Measurements from ENCODE around the gene SOWAHC.
"Not testable (repeated sequence)": the region's sequence is repeated elsewhere in the genome, so short reads cannot be mapped to it uniquely, and the experiment has no call there.

The SOWAHC gene, protein sequence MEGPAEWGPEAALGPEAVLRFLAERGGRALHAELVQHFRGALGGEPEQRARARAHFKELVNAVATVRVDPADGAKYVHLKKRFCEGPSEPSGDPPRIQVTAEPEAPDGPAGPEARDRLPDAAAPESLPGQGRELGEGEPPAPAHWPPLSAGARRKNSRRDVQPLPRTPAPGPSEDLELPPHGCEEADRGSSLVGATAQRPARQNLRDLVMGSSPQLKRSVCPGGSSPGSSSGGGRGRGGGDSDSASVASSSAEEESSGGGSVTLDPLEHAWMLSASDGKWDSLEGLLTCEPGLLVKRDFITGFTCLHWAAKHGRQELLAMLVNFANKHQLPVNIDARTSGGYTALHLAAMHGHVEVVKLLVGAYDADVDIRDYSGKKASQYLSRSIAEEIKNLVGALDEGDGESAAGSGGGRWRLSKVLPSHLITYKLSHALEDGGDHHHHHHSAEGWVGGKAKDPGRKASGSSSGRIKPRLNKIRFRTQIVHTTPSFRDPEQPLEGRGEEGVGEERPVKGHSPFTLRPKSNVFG

DNA sequence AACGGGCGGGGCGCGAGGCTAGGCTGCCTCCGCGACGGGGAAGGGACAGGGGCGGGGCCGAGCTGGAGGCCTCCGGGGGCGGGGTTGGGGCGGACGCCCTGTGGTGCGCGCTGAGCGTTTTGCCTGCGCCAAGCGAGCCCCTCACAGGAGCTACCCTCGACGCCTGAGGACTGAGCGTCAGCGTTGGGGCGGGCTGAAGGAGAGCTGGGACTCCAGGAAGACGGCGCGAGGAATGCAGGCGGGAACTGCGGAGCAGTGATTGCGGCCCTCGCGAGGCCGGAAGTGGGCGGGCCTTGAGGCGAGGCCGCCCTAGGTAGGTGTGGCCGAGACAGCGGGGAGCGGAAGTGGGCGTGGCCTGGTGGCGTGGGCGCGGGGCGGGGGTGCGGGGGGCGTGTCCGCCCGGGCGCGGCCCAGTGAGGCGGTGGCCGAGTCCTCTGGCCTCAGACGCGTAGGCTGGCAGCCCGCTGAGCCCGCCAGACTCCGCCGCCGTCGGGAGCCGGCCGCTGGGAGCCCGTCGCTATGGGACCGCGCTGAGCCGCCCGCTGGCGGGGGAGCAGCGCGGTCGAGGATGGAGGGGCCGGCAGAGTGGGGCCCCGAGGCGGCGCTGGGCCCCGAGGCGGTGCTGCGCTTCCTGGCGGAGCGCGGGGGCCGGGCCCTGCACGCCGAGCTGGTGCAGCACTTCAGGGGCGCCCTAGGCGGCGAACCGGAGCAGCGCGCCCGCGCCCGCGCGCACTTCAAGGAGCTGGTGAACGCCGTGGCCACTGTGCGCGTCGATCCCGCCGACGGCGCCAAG lies at the start of gene SOWAHC, which contains the start of gene SEPTIN10:
Gene SOWAHC, plus strand, starts transcription at position 443 of the 793 bp plus-strand sequence. Its CDS starts 126 bp downstream, at position 569.
Gene SEPTIN10, minus strand, starts transcription at position 45 of the 793 bp plus-strand sequence. CDS start 139 bp downstream, outside the sequence.
- DNase-seq = peak; percentile 7 to 75 (median 50)

DNA sequence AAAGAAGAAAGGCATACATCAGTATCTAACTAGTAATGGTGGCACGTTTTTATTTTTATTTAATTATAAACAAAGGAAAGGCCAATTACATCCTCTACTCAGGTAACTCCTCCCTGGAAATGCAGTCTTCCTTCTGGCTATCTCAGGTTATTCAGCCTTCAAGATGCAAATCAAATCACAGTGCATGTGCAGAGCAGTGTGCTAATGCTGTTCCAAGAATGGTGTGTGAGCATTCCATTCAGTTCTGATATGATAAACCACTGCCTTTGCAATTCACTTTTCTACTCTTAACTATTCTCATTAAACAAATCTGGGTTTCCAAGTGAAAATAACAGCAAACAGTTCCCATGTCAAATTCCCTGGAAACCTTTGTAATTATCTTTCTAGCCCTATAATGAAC lies 38.8 kb upstream of the SOWAHC start:
- no peak for DNase-seq

DNA sequence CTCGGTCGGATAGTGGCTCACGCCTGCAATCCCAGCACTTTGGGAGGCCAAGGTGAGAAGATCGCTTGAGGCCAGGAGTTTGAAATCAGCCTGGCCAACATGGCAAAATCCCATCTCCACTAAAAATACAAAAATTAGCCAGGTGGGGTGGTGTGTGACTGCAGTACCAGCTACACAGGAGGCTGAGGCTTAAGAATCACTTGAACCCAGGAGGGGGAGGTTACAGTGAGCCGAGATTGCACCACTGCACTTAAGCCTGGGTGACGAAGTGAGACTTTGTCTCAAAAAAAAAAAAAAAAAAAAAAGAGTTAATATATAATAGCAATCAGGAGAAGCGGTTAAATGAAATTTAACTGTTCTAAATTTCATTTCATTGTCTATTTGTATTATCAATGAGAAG lies 36.5 kb upstream of the SOWAHC start:
- not testable (repeated sequence) for DNase-seq

DNA sequence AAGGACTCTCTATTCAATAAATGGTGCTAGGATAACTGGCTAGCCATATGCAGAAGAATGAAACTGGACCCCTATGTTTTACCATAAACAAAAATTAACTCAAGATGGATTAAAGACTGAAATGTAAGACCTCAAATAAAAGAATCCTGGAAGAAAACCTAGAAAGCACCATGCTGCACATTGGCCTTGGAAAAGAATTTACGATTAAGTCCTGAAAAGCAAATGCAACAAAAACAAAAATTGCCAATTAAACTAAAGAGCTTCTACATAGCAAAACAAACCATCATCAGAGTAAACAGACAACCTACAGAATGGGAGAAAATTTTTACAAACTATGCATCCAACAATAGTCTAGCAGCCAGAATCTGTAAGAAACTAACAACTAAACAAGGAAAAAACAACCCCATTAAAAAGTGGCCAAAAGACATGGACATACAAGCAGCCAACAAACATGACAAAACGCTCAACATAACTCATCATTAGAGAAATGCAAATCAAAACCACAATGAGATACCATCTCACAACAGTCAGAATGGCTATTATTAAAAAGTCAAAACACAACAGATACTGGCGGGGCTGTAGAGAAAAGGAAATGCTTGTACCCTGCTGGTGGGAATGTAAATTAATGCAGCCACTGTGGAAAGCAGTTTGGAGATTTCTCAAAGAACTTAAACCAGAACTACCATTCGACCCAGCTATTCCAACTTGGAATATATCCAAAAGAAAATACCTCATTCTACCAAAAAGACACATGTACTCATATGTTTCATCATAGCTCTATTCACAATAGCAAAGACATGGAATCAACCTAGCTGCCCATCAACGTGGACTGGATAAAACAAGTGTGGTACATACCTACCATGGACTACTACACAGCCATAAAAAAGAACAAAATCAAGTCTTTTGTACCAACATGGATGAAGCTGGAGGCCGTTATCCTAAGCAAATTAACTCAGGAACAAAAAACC lies 31.0 kb upstream of the SOWAHC start:
- no peak for DNase-seq

DNA sequence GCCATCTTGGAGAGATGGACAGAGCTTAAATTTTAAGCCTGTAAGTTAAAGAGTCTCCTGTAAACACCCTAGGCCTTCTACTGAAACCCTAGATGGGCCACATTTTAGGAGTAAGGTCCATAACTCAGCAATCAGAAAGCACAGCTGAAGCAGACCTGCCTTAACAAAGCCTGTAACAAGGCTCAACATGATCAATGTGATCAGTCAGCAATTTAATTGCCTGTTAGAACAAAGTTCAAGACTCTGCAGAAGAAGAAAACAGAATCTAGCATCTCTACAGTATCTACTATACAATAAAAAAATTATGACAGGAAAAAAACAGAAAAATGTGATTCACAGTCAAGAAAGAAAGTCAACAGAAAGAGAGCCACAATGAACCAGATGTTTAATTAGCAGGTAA lies 27.5 kb upstream of the SOWAHC start:
- DNase-seq = no peak

DNA sequence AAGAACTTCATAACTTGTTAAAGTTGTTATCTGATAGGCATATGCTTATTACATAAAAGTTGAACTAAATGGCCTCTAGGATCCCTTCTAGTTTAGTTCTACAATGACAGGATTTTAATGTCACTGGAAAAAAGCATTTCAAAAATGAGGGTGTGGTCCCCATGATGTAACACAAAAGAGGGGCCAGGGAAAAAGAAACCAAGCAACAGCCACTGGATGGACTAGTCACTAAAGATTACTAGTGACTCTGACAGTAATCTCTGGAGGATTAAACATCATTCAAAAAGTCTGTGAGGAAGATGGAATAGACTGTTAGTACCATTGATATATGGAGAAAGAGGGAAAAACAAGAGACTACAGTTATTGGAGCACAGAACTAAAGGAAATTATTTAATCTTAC lies 23.0 kb upstream of the SOWAHC start:
- no peak for DNase-seq

DNA sequence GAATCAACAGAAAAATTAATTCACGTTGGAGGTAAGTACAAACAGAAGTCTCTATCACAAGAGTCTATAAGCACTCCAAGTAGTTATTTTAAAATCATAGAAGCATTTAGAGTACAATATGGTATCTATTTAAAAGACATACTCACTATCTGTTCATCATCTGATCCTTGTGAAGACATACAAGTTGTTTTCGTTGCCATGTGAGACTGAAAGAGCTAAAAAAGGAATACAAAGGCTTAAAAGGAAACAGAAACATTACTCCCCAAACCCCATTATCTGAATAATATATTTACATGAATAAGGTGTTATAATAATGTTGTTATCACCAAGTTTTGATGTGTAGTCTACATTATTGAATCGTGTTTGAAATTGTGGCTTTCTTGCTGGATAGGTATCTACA lies 21.3 kb upstream of the SOWAHC start:
- DNase-seq = no peak

DNA sequence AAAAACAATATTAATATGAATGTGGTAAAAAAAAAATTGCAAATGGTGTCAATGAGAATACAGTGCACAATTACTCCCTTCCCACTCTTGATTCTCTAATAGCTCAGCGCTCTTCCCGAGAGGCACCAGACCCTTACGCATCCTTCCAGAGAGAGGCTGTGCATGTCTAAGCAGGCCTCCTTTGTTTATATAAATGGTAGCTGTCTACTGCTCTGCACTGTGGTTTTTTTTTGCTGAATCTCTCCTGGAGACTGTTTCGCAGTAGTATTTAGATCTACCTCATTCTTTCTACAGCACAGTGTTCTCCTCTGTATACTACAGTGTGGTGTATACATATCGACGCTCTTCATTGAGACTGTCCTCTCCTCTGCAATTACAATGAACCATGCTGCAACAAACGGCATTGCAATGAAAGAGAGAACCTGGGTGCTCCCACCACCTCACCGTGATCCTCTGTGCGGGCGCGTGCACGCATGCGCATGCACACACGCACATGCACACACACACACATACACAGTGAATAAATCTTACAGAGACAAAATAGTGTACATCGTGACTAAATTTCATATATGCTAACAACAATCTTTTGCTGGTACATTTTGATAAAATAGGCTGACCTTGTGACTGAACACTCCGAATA lies 19.8 kb upstream of the SOWAHC start:
- DNase-seq = no peak

DNA sequence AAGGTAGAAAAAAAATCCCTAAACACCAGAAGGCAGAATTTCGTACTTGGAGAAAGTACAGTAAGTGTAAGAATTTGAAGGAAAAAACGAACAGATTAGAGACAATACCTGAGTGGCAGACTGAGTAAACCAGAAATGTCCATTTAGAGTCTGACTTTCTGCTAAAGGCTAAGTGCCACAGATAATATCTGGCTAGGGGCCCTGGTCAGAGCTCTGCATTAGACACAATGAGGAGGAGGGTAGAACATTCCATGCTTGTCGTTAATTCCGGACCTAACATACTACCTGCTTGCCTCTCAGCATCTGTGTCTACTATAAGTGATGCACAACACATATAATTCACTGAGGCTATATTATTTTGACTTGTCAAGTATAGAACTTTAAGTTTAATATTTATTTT lies 18.5 kb upstream of the SOWAHC start:
- no peak for DNase-seq

DNA sequence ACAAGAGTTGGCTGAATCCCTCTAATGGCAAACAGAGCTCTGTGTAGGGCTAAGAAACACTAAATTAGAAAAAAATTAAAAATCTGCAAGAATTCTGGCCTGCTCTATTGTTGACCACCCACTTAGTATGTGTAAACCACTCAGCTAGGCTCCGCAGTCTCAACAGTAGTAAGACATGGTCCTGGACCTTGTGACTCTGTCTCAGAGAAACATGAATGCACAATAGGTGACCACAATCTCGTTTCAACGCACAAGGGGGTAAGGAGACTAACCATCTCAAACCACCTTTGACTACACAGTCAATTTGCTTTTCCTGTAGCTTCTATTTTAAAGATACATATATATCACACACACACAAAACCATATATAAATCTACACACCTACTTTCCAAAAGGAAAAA lies 16.9 kb upstream of the SOWAHC start:
- DNase-seq = no peak

DNA sequence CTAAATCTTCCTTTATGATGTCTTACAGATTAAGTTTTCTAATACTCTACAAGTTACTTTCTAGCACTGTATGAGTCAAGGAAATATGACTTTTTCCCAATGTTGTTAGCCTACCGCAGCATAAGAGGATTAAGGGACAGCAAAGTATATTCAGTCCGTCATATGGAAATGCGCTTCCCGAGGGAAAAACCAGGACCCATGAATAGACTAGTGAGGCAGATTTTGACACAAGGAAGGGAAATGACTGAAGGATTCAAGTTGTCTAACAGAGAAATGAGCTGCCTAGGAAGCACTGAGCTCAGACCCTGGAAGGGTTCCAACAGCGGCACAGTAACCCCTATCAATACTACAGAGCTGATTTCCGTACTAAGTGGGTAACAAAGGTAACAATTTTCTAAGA lies 12.4 kb upstream of the SOWAHC start:
- no peak for DNase-seq

DNA sequence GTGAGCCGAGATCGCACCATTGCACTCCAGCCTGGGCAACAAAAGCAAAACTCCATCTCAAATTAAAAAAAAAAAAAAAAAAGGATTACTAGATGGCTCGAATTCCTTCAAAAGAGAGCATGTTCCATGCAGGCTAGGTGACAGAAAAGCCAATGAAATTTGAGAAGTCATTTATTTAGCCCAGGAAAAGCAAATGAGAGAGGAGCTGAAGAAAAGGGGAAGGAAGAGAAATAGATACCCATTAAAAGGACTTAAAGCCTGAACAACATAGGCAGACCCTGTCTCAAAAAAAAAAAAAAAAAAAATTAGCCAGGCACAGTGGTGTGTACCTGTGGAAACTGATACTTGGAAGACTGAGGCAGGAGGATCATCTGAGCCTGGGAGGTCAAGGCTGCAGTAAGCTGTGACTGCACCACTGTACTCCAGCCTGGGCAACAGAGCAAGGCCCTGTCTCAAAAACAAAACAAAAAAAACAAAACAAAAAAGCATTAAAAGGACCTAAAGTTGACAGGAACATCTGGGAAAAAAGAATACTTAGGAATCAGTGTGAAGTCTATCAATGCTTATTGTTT lies 11.5 kb upstream of the SOWAHC start:
- DNase-seq = no peak

DNA sequence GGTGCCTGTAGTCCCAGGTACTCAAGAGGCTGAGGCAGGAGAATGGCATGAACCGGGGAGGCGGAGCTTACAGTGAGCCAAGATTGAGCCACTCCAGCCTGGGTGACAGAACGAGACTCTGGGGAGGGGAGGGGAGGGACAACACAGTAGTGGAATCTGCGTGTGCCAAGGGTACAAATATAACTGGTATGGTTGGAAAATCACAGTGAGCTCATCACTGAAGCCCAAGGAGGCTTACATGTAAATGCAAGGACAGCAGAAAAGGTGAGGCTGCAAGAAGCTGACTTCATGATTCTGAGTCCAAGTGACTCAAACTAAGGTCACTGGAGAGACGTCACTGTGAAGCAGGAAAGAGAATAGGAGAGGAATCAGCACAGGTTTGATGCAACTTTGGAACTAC lies 9.6 kb upstream of the SOWAHC start:
- no peak for DNase-seq

DNA sequence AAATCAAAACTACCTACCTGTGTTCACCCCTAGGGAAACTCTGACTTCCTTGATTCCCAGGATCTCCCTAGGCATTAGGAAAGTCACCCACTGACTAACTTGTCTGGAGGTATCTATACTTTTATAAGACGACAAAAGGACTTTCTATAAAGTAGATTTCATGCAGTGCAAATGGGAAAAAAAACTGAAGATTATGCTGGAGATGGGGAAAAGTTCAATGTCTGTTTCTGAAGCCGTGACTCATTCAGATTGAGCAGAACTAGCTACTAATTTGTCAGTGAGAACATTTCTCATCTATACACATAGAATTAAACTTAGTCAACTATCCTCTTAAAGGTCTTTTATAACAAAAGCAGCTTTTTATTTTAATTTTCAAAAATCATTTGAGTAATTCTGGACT lies 6.4 kb upstream of the SOWAHC start:
- no peak for DNase-seq

DNA sequence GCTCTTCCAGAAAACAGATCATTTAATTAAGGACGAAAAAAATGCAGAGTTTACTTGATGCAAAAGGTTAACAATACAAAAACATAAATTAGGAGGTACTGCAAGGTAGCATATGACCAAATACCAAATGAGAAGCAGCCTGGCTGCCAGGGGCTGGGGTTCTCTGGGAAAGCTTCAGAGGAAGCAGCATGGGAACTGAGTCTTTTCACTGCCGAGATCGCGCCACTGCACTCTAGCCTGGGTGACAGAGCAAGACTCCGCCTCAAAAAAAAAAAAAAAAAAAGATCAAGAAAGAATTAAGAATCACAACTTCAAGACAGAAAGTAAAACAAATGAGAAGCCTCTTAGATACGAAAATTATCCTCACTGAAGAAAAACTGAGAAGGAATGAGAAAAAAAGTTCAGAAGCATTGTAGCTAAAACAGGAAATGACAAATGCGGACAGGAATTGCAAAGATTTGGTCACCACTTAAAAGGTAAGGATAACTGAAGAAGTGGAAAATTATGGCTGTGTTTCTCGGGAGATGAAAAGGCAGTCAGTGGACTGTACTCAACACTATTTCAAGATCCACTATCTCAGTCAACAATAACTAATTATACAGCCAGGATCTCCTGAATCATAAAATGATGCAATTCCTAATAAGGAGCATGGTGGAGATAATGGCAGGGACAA lies 4.7 kb upstream of the SOWAHC start:
- no peak for DNase-seq

DNA sequence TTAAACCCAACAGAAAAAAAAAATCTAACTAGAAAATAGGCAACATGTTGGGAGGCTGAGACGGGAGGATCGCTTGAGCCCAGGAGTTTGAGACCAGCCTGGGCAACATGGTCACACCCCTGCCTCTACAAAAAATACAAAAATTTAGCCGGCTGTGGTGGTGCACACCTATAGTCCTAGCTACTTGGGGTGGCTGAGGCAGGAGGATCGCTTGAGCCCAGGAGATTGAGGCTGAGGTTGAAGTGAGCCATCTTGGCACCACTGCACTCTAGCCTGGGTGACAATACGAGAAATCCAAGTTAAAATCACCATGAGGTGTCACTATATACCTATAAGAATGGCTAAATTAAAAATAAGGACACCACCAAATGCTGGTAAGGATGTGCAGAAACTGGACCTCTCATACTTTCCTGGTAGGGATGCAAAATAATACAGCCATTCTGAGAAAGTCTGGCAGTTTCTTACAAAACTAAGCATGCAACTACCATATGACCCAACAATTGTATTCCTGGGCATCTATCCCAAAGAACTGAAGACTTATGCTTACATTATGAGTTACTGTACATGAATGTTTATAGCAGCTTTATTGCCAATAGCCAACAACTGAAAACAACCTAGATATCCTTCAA lies 2.6 kb upstream of the SOWAHC start:
- no peak for DNase-seq

DNA sequence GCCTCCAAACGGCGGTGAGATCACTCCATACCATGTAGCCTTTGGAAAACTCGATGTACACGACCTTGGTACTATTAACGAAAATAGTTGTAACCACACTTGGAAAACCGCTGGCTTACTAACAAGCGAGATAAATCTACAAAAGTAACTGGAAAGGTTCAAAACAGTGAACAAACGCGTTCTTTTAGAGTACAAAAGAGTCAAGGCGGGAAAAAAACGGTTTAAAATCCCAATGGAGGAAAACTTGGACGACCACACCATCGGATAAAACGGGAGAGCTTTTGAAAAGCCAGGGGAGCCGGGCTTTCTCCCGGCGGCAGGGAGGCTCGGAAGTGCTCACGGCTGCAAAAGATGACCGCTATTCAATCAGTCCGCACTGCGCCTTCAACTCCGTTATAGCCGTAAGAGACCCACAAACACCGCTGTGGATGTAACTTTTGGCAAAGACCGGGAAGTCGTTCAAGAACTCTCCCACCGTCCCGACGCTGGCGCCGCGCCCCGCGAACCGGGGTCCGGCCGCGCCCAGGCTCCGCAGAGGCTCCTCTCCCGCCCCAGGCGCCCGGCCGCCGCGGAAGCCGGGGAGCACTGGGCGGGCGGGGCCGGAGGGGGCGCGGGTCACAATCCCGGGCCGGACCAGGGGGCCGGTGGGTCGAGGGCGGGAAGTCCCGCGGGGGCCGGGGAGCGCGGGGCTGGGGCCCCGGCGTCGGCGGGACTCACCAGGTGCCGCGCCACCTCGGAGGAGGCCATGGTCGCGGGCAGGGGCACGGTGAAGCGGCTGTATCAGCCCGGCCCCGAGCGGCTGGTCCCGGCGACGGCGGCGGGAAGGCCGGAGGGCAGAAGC lies 863 bp upstream of the SOWAHC start:
- no peak for DNase-seq

DNA sequence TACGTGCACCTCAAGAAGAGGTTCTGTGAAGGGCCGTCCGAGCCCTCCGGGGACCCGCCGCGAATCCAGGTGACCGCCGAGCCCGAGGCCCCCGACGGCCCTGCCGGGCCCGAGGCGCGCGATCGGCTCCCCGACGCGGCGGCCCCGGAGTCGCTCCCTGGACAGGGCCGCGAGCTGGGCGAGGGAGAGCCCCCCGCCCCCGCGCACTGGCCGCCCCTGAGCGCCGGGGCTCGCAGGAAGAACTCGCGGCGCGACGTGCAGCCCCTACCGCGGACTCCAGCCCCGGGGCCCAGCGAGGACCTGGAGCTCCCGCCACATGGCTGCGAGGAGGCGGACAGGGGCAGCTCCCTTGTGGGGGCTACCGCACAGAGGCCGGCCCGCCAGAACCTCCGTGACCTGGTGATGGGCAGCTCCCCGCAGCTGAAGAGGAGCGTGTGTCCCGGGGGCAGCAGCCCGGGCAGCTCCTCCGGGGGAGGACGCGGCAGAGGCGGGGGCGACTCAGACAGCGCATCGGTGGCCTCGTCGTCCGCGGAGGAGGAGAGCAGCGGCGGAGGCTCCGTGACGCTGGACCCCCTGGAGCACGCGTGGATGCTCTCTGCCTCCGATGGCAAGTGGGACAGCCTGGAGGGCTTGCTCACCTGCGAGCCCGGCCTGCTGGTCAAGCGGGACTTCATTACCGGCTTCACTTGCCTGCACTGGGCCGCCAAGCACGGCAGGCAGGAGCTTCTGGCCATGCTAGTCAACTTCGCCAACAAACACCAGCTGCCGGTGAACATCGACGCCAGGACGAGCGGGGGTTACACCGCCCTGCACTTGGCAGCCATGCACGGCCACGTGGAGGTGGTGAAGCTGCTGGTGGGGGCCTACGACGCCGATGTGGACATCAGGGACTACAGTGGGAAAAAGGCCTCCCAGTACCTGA lies 812 bp downstream of the SOWAHC start:
- DNase-seq = no peak
